Endothelial cell of umbilical vein (primary cell): ENCODE measurements around the gene KYNU. TPM values are rescaled to one million over a fixed set of nuclear protein-coding genes. Genes with fewer than 3 reads are reported as not detected.

Experiments used
- BruUV-seq: library from RNA; stranded (reverse); fragments of 400-500 nt; replicated peaks from 2 replicates; lab custom pipeline; 2021; lab: Mats Ljungman, UMichigan
- CTCF ChIA-PET: fragments of 300-600, 350-600 bp; sonication (Branson Sonifier 250); formaldehyde crosslinking; loops from one replicate; lab custom pipeline; 2021; ENCODE audit warnings: antibody characterized with exemption, inconsistent platforms; lab: Charles Lee
- POLR2A ChIA-PET: fragments of 300-600, 350-600 bp; sonication (Branson Sonifier 250); formaldehyde crosslinking; loops from one replicate; lab custom pipeline; 2021; ENCODE audit warnings: antibody characterized with exemption, inconsistent platforms; lab: Charles Lee
- DNase-seq: peaks from one replicate; pipeline ENCODE4 v3.0.0-alpha.2; 2011; ENCODE audit warnings: low read depth, low spot score
- FAIRE-seq: peaks from 2 replicates; lab custom pipeline; 2011; peaks lifted over from hg19 to GRCh38; lab: Jason Lieb, UNC
- H2AFZ ChIP-seq: 2 replicates; pipeline ENCODE4 v1.6.0; 2012; ENCODE audit warnings: low read depth, low read length, control low read depth, inconsistent platforms
- H3K27ac ChIP-seq: 2 replicates; pipeline ENCODE4 v1.5.1; 2011; ENCODE audit warnings: low read depth, mild to moderate bottlenecking, control low read depth, low read length, moderate library complexity; ENCODE audit not compliant: insufficient read depth
- H3K27me3 ChIP-seq, 2 experiments: 2 replicates each; pipeline versions ENCODE4 v1.6.0 to v1.6.1; 2011; ENCODE audit warnings: low read length in 2 of 2, mixed read lengths in 1 of 2; ENCODE audit not compliant: control insufficient read depth in 2 of 2, insufficient read depth in 2 of 2
- H3K36me3 ChIP-seq, 2 experiments: 2 replicates in 1 of 2; 3 replicates in 1 of 2; pipeline ENCODE4 v1.5.1; 2011; ENCODE audit warnings: low read length in 2 of 2, mild to moderate bottlenecking in 1 of 2, moderate library complexity in 1 of 2; ENCODE audit not compliant: control insufficient read depth in 2 of 2, insufficient read depth in 2 of 2; ENCODE audit errors: extremely low read depth in 1 of 2
- H3K4me1 ChIP-seq: 3 replicates; pipeline ENCODE4 v1.5.1; 2011; ENCODE audit warnings: mild to moderate bottlenecking, low read length; ENCODE audit not compliant: control insufficient read depth, insufficient read depth; ENCODE audit errors: extremely low read depth
- H3K4me2 ChIP-seq: 2 replicates; pipeline ENCODE4 v1.6.1; 2011; ENCODE audit warnings: low read length, control low read depth, mixed read lengths; ENCODE audit not compliant: insufficient read depth
- H3K4me3 ChIP-seq, 3 experiments: fragments of 200-600 bp in 1 of 3; sonication (generic), shearing (Covaris generic) in 1 of 3; replicated peaks in 1 of 3; 2 replicates each; pipeline ENCODE4 v1.5.1; 2011 to 2016; ENCODE audit warnings: control low read depth in 3 of 3, low read length in 3 of 3, mild to moderate bottlenecking in 2 of 3, inconsistent platforms in 1 of 3, low read depth in 1 of 3, moderate library complexity in 1 of 3; ENCODE audit not compliant: insufficient read depth in 1 of 3
- H3K79me2 ChIP-seq: 2 replicates; pipeline ENCODE4 v1.6.0; 2012; ENCODE audit warnings: low read length, inconsistent platforms; ENCODE audit not compliant: control insufficient read depth, insufficient read depth
- H3K9ac ChIP-seq: replicated peaks from 2 replicates; pipeline ENCODE3; 2011; ENCODE audit warnings: low read length, control low read depth; ENCODE audit not compliant: insufficient read depth; ENCODE audit errors: extremely low read depth
- H3K9me1 ChIP-seq: replicated peaks from 3 replicates; pipeline ENCODE4 v1.6.0; 2011; ENCODE audit warnings: mild to moderate bottlenecking, low read length; ENCODE audit not compliant: control insufficient read depth, insufficient read depth; ENCODE audit errors: extremely low read depth
- H3K9me3 ChIP-seq: replicated peaks from 2 replicates; pipeline ENCODE4 v1.5.1; 2012; ENCODE audit warnings: low read length, inconsistent platforms; ENCODE audit not compliant: control insufficient read depth, insufficient read depth
- H4K20me1 ChIP-seq: replicated peaks from 2 replicates; pipeline ENCODE3; 2011; ENCODE audit warnings: mild to moderate bottlenecking, low read length; ENCODE audit not compliant: control insufficient read depth, insufficient read depth; ENCODE audit errors: extremely low read depth
- CTCF ChIP-seq, 2 donors: IDR thresholded peaks; 1 replicate in 1 of 2; 2 replicates in 1 of 2; pipeline ENCODE4 v1.5.1; 2011; ENCODE audit warnings: low read length in 2 of 2, mild to moderate bottlenecking in 2 of 2, moderate library complexity in 2 of 2, control low read depth in 1 of 2, inconsistent platforms in 1 of 2, low read depth in 1 of 2; ENCODE audit not compliant: insufficient read depth in 1 of 2; ENCODE audit errors: extremely low read depth in 1 of 2
- EZH2 ChIP-seq: IDR thresholded peaks from 2 replicates; pipeline ENCODE4 v1.6.1; 2012; ENCODE audit warnings: borderline replicate concordance, low read depth, mild to moderate bottlenecking, moderate library complexity, low read length, inconsistent platforms; ENCODE audit not compliant: severe bottlenecking
- FOS ChIP-seq: IDR thresholded peaks from 2 replicates; pipeline ENCODE4 v1.6.1; 2011; ENCODE audit warnings: mild to moderate bottlenecking, low read length, moderate library complexity, borderline replicate concordance; ENCODE audit not compliant: insufficient read depth
- GATA2 ChIP-seq: IDR thresholded peaks from 2 replicates; pipeline ENCODE4 v1.7.0; 2011; ENCODE audit warnings: low read depth, mild to moderate bottlenecking, moderate library complexity, mixed read lengths, low read length; ENCODE audit not compliant: insufficient read length, insufficient read depth
- JUN ChIP-seq: IDR thresholded peaks from 2 replicates; pipeline ENCODE4 v1.6.1; 2011; ENCODE audit warnings: borderline replicate concordance, low read depth; ENCODE audit not compliant: insufficient read length, insufficient read depth
- MAX ChIP-seq: IDR thresholded peaks from 2 replicates; pipeline ENCODE4 v1.6.1; 2011; ENCODE audit not compliant: insufficient read depth, insufficient read length
- MYC ChIP-seq: IDR thresholded peaks from one replicate; pipeline ENCODE4 v1.6.1; 2011; ENCODE audit warnings: mild to moderate bottlenecking, low read depth, low read length
- POLR2A ChIP-seq: IDR thresholded peaks from 2 replicates; pipeline ENCODE4 v1.6.1; 2012; ENCODE audit warnings: low read depth, mild to moderate bottlenecking, control low read depth, low read length
- POLR2AphosphoS5 ChIP-seq: IDR thresholded peaks from 2 replicates; pipeline ENCODE4 v1.6.1; 2012; ENCODE audit warnings: low read depth, mild to moderate bottlenecking, control low read depth, low read length, moderate library complexity; ENCODE audit not compliant: insufficient read depth
- dilution Hi-C: fragments of 300-500 bp; cut with MboI; formaldehyde crosslinking; loops from one replicate; pipeline ENCODE4 v1.15.0; 2019; ENCODE audit warnings: low sequenced_read_pairs; ENCODE audit not compliant: extremely low pct_ligation_motif_present
- intact Hi-C: fragments of 100-400 bp; cut with micrococcal nuclease; formaldehyde crosslinking; loops from one replicate; pipeline ENCODE4 v1.10.0; 2022
- polyA plus RNA-seq, 4 experiments: library from polyadenylated mRNA; depleted of rRNA in 3 of 4; stranded (reverse) in 3 of 4; unstranded in 1 of 4; fragments of >200 nt; gene quantifications; 2 replicates each; pipeline versions ENCODE4 v1.2.1 to v1.2.3, GENCODE V29; 2011 to 2012; ENCODE audit warnings: missing spikeins in 1 of 4
- total RNA-seq: library from RNA; stranded (reverse); gene quantifications from 2 replicates; pipeline ENCODE4 v1.2.3, GENCODE V29; 2021

The KYNU gene
- total and polyA plus RNA-seq, 2 donors (not counting 3 experiments of a cell fraction or from before 2014, with no cell fraction given): 0.04 TPM; not detected in 1

GRCh38 chr2:142961202-142961601, 83.7 kb downstream of the KYNU start:
- intact Hi-C loops: no loop called here
- H3K4me3 ChIP-seq: no peak overlapping the region
- no peak for FAIRE-seq

More at GRCh38 chr2:142961202-142961601, 83.7 kb downstream of the KYNU start:
- no peaks in the 10 kb centered on the region for H3K9me3 ChIP-seq
- H3K27me3 ChIP-seq: no peaks in the 10 kb centered on the region
- no peak for DNase-seq
- H3K4me2 ChIP-seq: no peak overlapping the region
- no TSS peak for BruUV-seq
- no peak overlapping the region for H2AFZ ChIP-seq
- dilution Hi-C loops: no loop called here
- ChIA-PET POLR2A (no interaction called here), CTCF (interaction anchor here (1.0 kb wide), 1 partner anchor 10 kb away, joined by 3 read pairs; no protein-coding TSS in a partner anchor)
- no peaks in the 10 kb centered on the region for H3K36me3 ChIP-seq
- no peaks in the 10 kb centered on the region for H4K20me1 ChIP-seq
- H3K79me2 ChIP-seq: no peaks in the 10 kb centered on the region
- H3K9ac ChIP-seq: no peak overlapping the region
- H3K27ac ChIP-seq: no peak overlapping the region
- TF ChIP-seq CTCF (IDR thresholded peaks at IDR 0.05; ENCODE audit: extremely low read depth in 1 of 2, insufficient read depth in 1 of 2, low read depth in 1 of 2, low read length in 2 of 2) (no peak), MYC (no peak), GATA2 (no peak), JUN (no peak), FOS (no peak), POLR2A (no peak), MAX (no peak), POLR2AphosphoS5 (no peak), EZH2 (no peak)
- H3K4me1 ChIP-seq: peaks cover 7% of the 10 kb centered on the region
- H3K9me1 ChIP-seq: no peaks in the 10 kb centered on the region
